GM12892 (cell line): Measurements from ENCODE around the gene SLC6A6.

Experiments
- POLR2A ChIP-seq: IDR thresholded peaks from 2 replicates; pipeline ENCODE4 v1.6.1; 2011; ENCODE audit warnings: low read depth, low read length, control low read depth
- POLR2AphosphoS5 ChIP-seq: IDR thresholded peaks from 2 replicates; pipeline ENCODE4 v1.6.1; 2011; ENCODE audit warnings: low read depth, low read length, control low read depth

- TF ChIP-seq POLR2A (no peak), POLR2AphosphoS5 (no peak)
Measured at GRCh38 chr3:14397940-14398796, 4.2 kb upstream of the SLC6A6 start.
